CD4-positive, alpha-beta memory T cell (primary cell): ENCODE results near the gene ALDOC. TPM values are rescaled to one million over a fixed set of nuclear protein-coding genes. Genes with fewer than 3 reads are reported as not detected.
A peak's percentile ranks its signal among the peaks of the same experiment; 100 is the strongest.

Experiments used
- CTCF ChIA-PET: fragments of 350-600 bp; sonication (Branson Sonifier 250); formaldehyde crosslinking; loops from one replicate; lab custom pipeline; 2021; ENCODE audit warnings: inconsistent platforms; ENCODE audit not compliant: partially characterized antibody; lab: Charles Lee
- POLR2A ChIA-PET: fragments of 350-600 bp; sonication (Branson Sonifier 250); formaldehyde crosslinking; loops from one replicate; lab custom pipeline; 2021; ENCODE audit not compliant: partially characterized antibody; lab: Charles Lee
- DNase-seq, 5 donors: peaks; one replicate each; pipeline versions ENCODE4 v3.0.0 to v3.0.0-alpha.2; 2020 to 2022; ENCODE audit warnings: mixed read lengths in 1 of 5
- H3K27ac ChIP-seq: one replicate; pipeline ENCODE4 v1.7.0; 2013; ENCODE audit warnings: low read depth, low read length
- H3K27me3 ChIP-seq: 2 replicates; pipeline ENCODE4 v1.7.0; 2013; ENCODE audit warnings: mild to moderate bottlenecking, low read length, moderate library complexity; ENCODE audit not compliant: insufficient read depth
- H3K36me3 ChIP-seq: 2 replicates; pipeline ENCODE4 v1.7.0; 2013; ENCODE audit warnings: mild to moderate bottlenecking, low read length, moderate library complexity; ENCODE audit not compliant: insufficient read depth
- H3K4me1 ChIP-seq: 2 replicates; pipeline ENCODE4 v1.7.0; 2013; ENCODE audit warnings: mild to moderate bottlenecking, low read length, moderate library complexity; ENCODE audit not compliant: insufficient read depth
- H3K4me3 ChIP-seq, 2 donors: one replicate each; pipeline ENCODE4 v1.7.0; 2013; ENCODE audit warnings: low read length in 2 of 2, mild to moderate bottlenecking in 1 of 2
- H3K9me3 ChIP-seq, 2 donors: one replicate each; pipeline ENCODE4 v1.7.0; 2013; ENCODE audit warnings: low read length in 2 of 2, control low read depth in 1 of 2; ENCODE audit not compliant: control insufficient read depth in 1 of 2
- H3K27ac Mint-ChIP-seq, 7 donors: one replicate each; pipeline ENCODE4 v1.8.0; 2020 to 2021; ENCODE audit warnings: mixed read lengths in 7 of 7, mild to moderate bottlenecking in 6 of 7, inconsistent platforms in 3 of 7, moderate library complexity in 3 of 7
- H3K27me3 Mint-ChIP-seq, 2 donors: one replicate each; pipeline ENCODE4 v1.8.0; 2020 to 2021; ENCODE audit warnings: mixed read lengths in 2 of 2
- H3K36me3 Mint-ChIP-seq, 2 donors: one replicate each; pipeline ENCODE4 v1.8.0; 2020 to 2021; ENCODE audit warnings: mixed read lengths in 2 of 2, inconsistent platforms in 1 of 2, mild to moderate bottlenecking in 1 of 2
- H3K4me1 Mint-ChIP-seq, 4 donors: one replicate each; pipeline ENCODE4 v1.8.0; 2020 to 2021; ENCODE audit warnings: mixed read lengths in 4 of 4, mild to moderate bottlenecking in 1 of 4
- H3K4me3 Mint-ChIP-seq, 8 donors: one replicate each; pipeline ENCODE4 v1.8.0; 2020 to 2021; ENCODE audit warnings: mixed read lengths in 8 of 8, mild to moderate bottlenecking in 7 of 8, moderate library complexity in 6 of 8, inconsistent platforms in 3 of 8
- H3K9me3 Mint-ChIP-seq, 8 donors: one replicate each; pipeline ENCODE4 v1.8.0; 2020 to 2021; ENCODE audit warnings: mixed read lengths in 8 of 8, mild to moderate bottlenecking in 5 of 8, inconsistent platforms in 3 of 8, moderate library complexity in 1 of 8
- intact Hi-C: fragments of 100-400 bp; cut with micrococcal nuclease; formaldehyde crosslinking; loops from one replicate; pipeline ENCODE4 v1.15.1; 2023
- polyA plus RNA-seq, 2 donors: library from polyadenylated mRNA; unstranded; fragments of 300-500 nt; fragmentation: Illumina TruSeq; gene quantifications; one replicate each; pipeline ENCODE4 v1.2.3, GENCODE V29; 2021
- total RNA-seq, 2 experiments: library from RNA; stranded (reverse); gene quantifications; one replicate each; pipeline ENCODE4 v1.2.3, GENCODE V29; 2021

The ALDOC gene
- total and polyA plus RNA-seq, 4 experiments from 2014 or later: 30.1 to 62.2 (median 41.9) TPM

- H3K9me3 ChIP-seq: no peaks in the 10 kb centered on the region
- H3K27me3 ChIP-seq: no peaks in the 10 kb centered on the region
- H3K4me3 Mint-ChIP-seq: peak overlapping the region; percentile 96 to 99 (median 97)
- peak overlapping the region; percentile 80 to 98 (median 97) for H3K27ac Mint-ChIP-seq
- H3K4me1 ChIP-seq: peaks cover 69% of the 10 kb centered on the region
- H3K36me3 ChIP-seq: no peaks in the 10 kb centered on the region
- CTCF ChIA-PET: interaction anchor here (0.9 to 4.6 kb wide), 7 partner anchors 16 to 42 kb away, joined by 3 to 26 read pairs (median 7); partner anchors contain the start of genes RSKR and UNC119
- DNase-seq: peak in 2 of 5 donors; percentile 16 to 27
- no peaks in the 10 kb centered on the region for H3K9me3 Mint-ChIP-seq
- peaks cover 41 to 82% (median 59%) of the 10 kb centered on the region in 4 donors for H3K4me1 Mint-ChIP-seq
- peak overlapping the region; percentile 79 for H3K27ac ChIP-seq
- no peaks in the 10 kb centered on the region for H3K27me3 Mint-ChIP-seq
- POLR2A ChIA-PET: interaction anchor here (1.1 to 13.1 kb wide), 15 partner anchors 8 to 379 kb away, joined by 3 to 169 read pairs (median 9); partner anchors contain the start of genes BLTP2, PHF12, PROCA1 and RPL23A
- intact Hi-C loops: no loop called here
- H3K4me3 ChIP-seq: peak overlapping the region in 1 of 2 donors; percentile 59
- H3K36me3 Mint-ChIP-seq: peaks cover 5 to 27% of the 10 kb centered on the region in 2 donors
These were observed 4.2 kb downstream of the ALDOC start for GRCh38 chr17:28572259-28573039.

DNA sequence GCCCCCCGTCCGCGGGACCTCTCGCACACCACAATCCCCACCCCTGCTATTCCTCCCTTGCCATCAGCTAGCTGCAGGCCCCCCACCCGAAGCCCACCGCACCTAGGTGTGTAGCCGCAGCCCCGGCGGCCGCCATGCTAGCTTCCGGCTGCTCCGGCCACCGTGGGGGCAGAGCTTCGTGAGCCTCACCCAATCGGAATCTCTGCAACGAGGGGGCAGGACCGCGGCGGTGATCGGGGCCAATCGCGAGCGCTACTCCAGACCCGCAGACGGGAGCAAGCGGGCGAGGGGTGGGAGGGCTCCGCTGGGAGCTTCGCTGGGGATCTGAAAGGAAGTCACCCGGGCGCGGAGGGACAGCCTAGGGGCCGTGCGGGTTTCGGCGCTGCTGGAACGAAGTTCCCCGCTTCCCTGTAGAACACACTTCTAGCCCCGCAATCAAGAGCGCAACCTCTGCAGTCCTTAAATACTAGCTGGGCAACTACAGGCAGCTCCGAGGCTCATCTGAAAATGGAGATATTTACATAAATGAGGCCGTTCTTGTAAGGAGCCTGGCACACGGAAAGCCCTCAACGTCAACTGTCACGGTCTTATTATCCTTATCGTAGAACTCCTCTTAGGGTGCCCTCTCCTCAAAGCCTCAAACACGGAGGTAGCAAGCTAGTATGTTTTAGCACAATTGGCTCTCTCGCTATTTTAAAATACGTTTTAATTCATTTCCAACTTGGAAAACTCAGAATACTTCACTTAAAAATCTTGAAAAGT lies 5.2 kb downstream of the ALDOC start, which contains the start of gene PIGS:
PIGS (minus strand) TSS at position 164 of the 762 bp plus-strand sequence; CDS start at position 136, 28 bp downstream.
- H3K9me3 Mint-ChIP-seq: no peaks in the 10 kb centered on the region
- Histone ChIP-seq H3K4me1 (peaks cover 68% of the 10 kb centered on the region), H3K27me3 (no peaks in the 10 kb centered on the region), H3K4me3 (peak within 1 kb of the TSS; percentile 59 to 93), H3K36me3 (no peaks in the 10 kb centered on the region), H3K9me3 (no peaks in the 10 kb centered on the region), H3K27ac (peak within 1 kb of the TSS; percentile 79)
- H3K4me3 Mint-ChIP-seq: peak within 1 kb of the TSS; percentile 96 to 99 (median 97)
- ChIA-PET POLR2A (interaction anchor here (0.9 to 13.1 kb wide), 24 partner anchors 9 to 380 kb away, joined by 3 to 169 read pairs (median 6); partner anchors contain the start of genes BLTP2, PHF12, POLDIP2 and PROCA1), CTCF (interaction anchor here (0.6 to 4.6 kb wide), 10 partner anchors 10 to 95 kb away, joined by 3 to 26 read pairs (median 4); partner anchors contain the start of genes RSKR and UNC119)
- peak; percentile 84 to 93 (median 87) for DNase-seq
- H3K27ac Mint-ChIP-seq: peak within 1 kb of the TSS; percentile 80 to 98 (median 97)
- intact Hi-C loops: loop anchor here (1.0 kb wide), 2 partner anchors 19 to 28 kb away; partner anchors contain the start of genes SPAG5 and UNC119
- H3K36me3 Mint-ChIP-seq: peaks cover 5 to 27% of the 10 kb centered on the region in 2 donors
- no peaks in the 10 kb centered on the region for H3K27me3 Mint-ChIP-seq
- peaks cover 41 to 82% (median 57%) of the 10 kb centered on the region in 4 donors for H3K4me1 Mint-ChIP-seq

GRCh38 chr17:28570716-28571360 lies 5.9 kb downstream of the ALDOC start:
- peak; percentile 34 to 74 (median 49) for DNase-seq
- intact Hi-C loops: loop anchor here (1.0 kb wide), 2 partner anchors 19 to 28 kb away; partner anchors contain the start of genes SPAG5 and UNC119
- Mint-ChIP-seq H3K27ac (peak overlapping the region; percentile 80 to 98 (median 97)), H3K4me1 (peaks cover 37 to 75% (median 52%) of the 10 kb centered on the region in 4 donors), H3K36me3 (peaks cover 5 to 25% of the 10 kb centered on the region in 2 donors), H3K4me3 (peak overlapping the region; percentile 96 to 99 (median 97)), H3K27me3 (no peaks in the 10 kb centered on the region), H3K9me3 (no peaks in the 10 kb centered on the region)
- H3K27me3 ChIP-seq: no peaks in the 10 kb centered on the region
- CTCF ChIA-PET: interaction anchor here (0.6 to 4.6 kb wide), 11 partner anchors 9 to 96 kb away, joined by 3 to 26 read pairs (median 3); partner anchors contain the start of gene UNC119
- H3K27ac ChIP-seq: peak overlapping the region; percentile 79
- POLR2A ChIA-PET: interaction anchor here (0.6 to 13.1 kb wide), 25 partner anchors 8 to 381 kb away, joined by 3 to 169 read pairs (median 5); partner anchors contain the start of genes BLTP2, PHF12, POLDIP2 and PROCA1
- peaks cover 64% of the 10 kb centered on the region for H3K4me1 ChIP-seq
- H3K9me3 ChIP-seq: no peaks in the 10 kb centered on the region
- H3K36me3 ChIP-seq: no peaks in the 10 kb centered on the region
- peak overlapping the region; percentile 59 to 93 for H3K4me3 ChIP-seq

DNA sequence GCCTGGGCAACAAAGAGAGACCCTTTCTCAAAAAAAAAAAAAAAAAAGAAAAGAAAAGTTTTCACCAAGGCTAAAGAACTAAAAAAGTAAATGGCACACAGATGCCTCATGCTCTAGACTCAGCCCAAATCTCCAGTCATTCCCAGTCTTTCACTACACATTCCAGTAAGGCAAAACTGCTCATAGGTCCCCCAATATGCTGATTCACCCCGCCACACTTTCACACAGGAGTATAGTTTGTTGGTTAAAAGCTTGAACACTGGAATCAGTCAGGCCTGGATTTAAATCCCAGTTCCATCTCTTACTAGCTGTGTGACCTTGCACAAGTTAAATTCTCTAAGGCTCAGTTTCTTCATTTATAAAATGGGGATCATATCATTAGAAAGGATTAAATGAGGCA lies 7.2 kb downstream of the ALDOC start:
- no peaks in the 10 kb centered on the region for H3K27me3 Mint-ChIP-seq
- ChIA-PET POLR2A (interaction anchor here (1.1 to 13.1 kb wide), 3 partner anchors 15 to 31 kb away, joined by 3 to 169 read pairs (median 48); partner anchors contain the start of gene SPAG5), CTCF (interaction anchor here (0.7 kb wide), 2 partner anchors 24 to 42 kb away, joined by 3 read pairs; no protein-coding TSS in a partner anchor)
- intact Hi-C loops: no loop called here
- Histone ChIP-seq H3K36me3 (no peaks in the 10 kb centered on the region), H3K27me3 (no peaks in the 10 kb centered on the region), H3K4me1 (peaks cover 60% of the 10 kb centered on the region), H3K9me3 (no peaks in the 10 kb centered on the region), H3K27ac (no peak overlapping the region), H3K4me3 (no peak overlapping the region)
- peaks cover 35 to 66% (median 53%) of the 10 kb centered on the region in 4 donors for H3K4me1 Mint-ChIP-seq
- H3K36me3 Mint-ChIP-seq: peaks cover 5 to 31% of the 10 kb centered on the region in 2 donors
- H3K9me3 Mint-ChIP-seq: no peaks in the 10 kb centered on the region
- DNase-seq: no peak
- peak overlapping the region in 7 of 8 donors; percentile 96 to 98 (median 97) for H3K4me3 Mint-ChIP-seq
- H3K27ac Mint-ChIP-seq: peak overlapping the region in 5 of 7 donors; percentile 1 to 80 (median 66)

DNA sequence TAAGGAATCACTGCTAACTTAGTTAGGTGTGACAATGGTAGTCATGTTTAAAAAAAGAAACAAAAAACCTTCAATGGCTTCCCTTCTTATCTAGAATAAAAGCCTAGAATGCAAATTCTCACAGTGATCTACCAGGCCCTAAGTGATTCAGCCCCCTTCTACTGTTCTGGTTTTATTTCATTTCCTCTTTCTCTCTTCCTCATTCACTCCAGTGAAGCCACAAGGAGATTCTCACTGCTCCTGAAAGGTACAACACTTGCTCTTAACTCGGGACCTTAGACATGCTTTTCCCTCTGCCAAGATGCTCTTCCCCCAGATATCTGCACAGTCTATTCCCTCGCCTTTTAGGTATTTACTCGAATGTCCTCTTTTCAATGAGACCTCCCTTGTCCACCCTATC lies 9.1 kb downstream of the ALDOC start:
- ChIA-PET CTCF (no interaction called here), POLR2A (interaction anchor here (0.6 to 13.1 kb wide), 3 partner anchors 9 to 32 kb away, joined by 3 to 169 read pairs (median 3); partner anchors contain the start of genes ALDOC, SPAG5 and UNC119)
- H3K27me3 Mint-ChIP-seq: no peaks in the 10 kb centered on the region
- Histone ChIP-seq H3K27ac (no peak overlapping the region), H3K9me3 (no peaks in the 10 kb centered on the region), H3K4me3 (no peak overlapping the region), H3K4me1 (peaks cover 52% of the 10 kb centered on the region), H3K36me3 (peaks cover 11% of the 10 kb centered on the region), H3K27me3 (no peaks in the 10 kb centered on the region)
- peak overlapping the region in 6 of 8 donors; percentile 2 to 38 (median 20) for H3K4me3 Mint-ChIP-seq
- H3K27ac Mint-ChIP-seq: peak overlapping the region; percentile 35 to 84 (median 62)
- H3K4me1 Mint-ChIP-seq: peaks cover 31 to 55% (median 45%) of the 10 kb centered on the region in 4 donors
- no peaks in the 10 kb centered on the region for H3K9me3 Mint-ChIP-seq
- peaks cover 12 to 38% of the 10 kb centered on the region in 2 donors for H3K36me3 Mint-ChIP-seq
- no peak for DNase-seq
- intact Hi-C loops: no loop called here

DNA sequence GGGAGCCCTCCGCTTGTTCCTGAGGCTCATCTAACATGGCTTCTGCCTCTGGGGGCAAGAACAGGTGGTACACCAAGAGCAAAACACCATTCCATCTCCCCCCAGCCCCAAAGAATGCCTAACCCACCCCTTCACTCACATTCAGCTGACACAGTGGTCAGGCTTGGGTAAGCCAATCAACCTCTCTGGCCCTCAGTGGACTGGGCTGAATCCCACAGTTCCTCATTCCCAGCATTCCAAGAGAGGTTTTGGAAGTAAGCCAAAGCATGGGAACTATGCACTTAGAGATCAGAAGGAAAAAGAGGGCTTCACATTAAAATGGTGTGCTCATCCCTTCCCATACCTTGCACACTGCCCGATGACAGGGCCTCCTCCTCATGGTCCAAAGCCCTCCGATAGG lies 13.2 kb downstream of the ALDOC start:
- H3K27me3 ChIP-seq: no peaks in the 10 kb centered on the region
- H3K9me3 ChIP-seq: no peaks in the 10 kb centered on the region
- Mint-ChIP-seq H3K27ac (peak overlapping the region in 1 of 7 donors; percentile 23), H3K4me1 (peaks cover 14 to 22% (median 16%) of the 10 kb centered on the region in 4 donors), H3K36me3 (peaks cover 34 to 44% of the 10 kb centered on the region in 2 donors), H3K27me3 (no peaks in the 10 kb centered on the region), H3K9me3 (no peaks in the 10 kb centered on the region), H3K4me3 (no peak overlapping the region)
- no peak overlapping the region for H3K4me3 ChIP-seq
- no peak for DNase-seq
- CTCF ChIA-PET: no interaction called here
- no peak overlapping the region for H3K27ac ChIP-seq
- intact Hi-C loops: no loop called here
- peaks cover 21% of the 10 kb centered on the region for H3K4me1 ChIP-seq
- H3K36me3 ChIP-seq: peaks cover 30% of the 10 kb centered on the region
- POLR2A ChIA-PET: interaction anchor here (1.5 kb wide), 1 partner anchor 8 kb away, joined by 4 read pairs; the partner anchor contains the start of gene PIGS
